ENCODE measurements around the gene GID8. TPM values are rescaled to one million over a fixed set of nuclear protein-coding genes. Genes with fewer than 3 reads are reported as not detected.
A peak's percentile ranks its signal among the peaks of the same experiment; 100 is the strongest.

GID8 gene
- total and polyA plus RNA-seq, 2 of the 13 experiments (the other 11 are each of a cell fraction or from before 2014, with no cell fraction given) = 39.6 to 59.8 TPM

GRCh38 chr20:62923669-62924441, 14.1 kb upstream of the GID8 start (continued):
- no peak for TF ChIP-seq AKNA (CRISPR knock-in tag; IDR thresholded peaks at IDR 0.05; ENCODE audit: borderline replicate concordance)
- TF ChIP-seq POLR2AphosphoS5 (IDR thresholded peaks at IDR 0.05; ENCODE audit: low read depth, low read length) = peak; percentile 2; the same call in 1 of the 2 replicates
- TF ChIP-seq MLX (CRISPR knock-in tag; IDR thresholded peaks at IDR 0.05) = peak; percentile 50
- no peak for TF ChIP-seq PHF5A (CRISPR knock-in tag; IDR thresholded peaks at IDR 0.05; ENCODE audit: low read depth, unreplicated experiment)
- no peak for TF ChIP-seq ZNF446 (CRISPR knock-in tag; IDR thresholded peaks at IDR 0.05)
- 0 out of 2 replicates have a peak, but pooled peaks have one; percentile 66 for TF ChIP-seq SMAD3 (CRISPR knock-in tag; IDR thresholded peaks at IDR 0.05)
- TF ChIP-seq ZNF552 (CRISPR knock-in tag; IDR thresholded peaks at IDR 0.05; ENCODE audit: borderline replicate concordance) = no peak
- TF ChIP-seq AHDC1 (CRISPR knock-in tag; IDR thresholded peaks at IDR 0.05; ENCODE audit: borderline replicate concordance) = peak; percentile 69; the same call in 1 of the 2 replicates
- no peak for TF ChIP-seq PBX3 (CRISPR knock-in tag; IDR thresholded peaks at IDR 0.05; ENCODE audit: borderline replicate concordance)
- no peak for TF ChIP-seq RORA (CRISPR knock-in tag; IDR thresholded peaks at IDR 0.05)
- TF ChIP-seq ZNF546 (CRISPR knock-in tag; conservative IDR thresholded peaks at IDR 0.05) = no peak
- no peak for TF ChIP-seq PRPF4 (IDR thresholded peaks at IDR 0.05; ENCODE audit: low read depth, low read length, poor library complexity, severe bottlenecking)
- peak; percentile 65 for TF ChIP-seq ZGPAT (CRISPR knock-in tag; IDR thresholded peaks at IDR 0.05)
- peak; percentile 58 for TF ChIP-seq ZNF331 (CRISPR knock-in tag; IDR thresholded peaks at IDR 0.05)
